WTC11 (cell line): Measurements from ENCODE around the gene DIPK2A.

ENCODE experiments used
- ATF1 ChIP-seq: sonication (generic); formaldehyde crosslinking; IDR thresholded peaks from 2 replicates; pipeline ENCODE4 v1.8.1; 2023; ENCODE audit warnings: mild to moderate bottlenecking, moderate library complexity, missing genetic modification reagents
- CTCF ChIP-seq: fragments of 200-600 bp; IDR thresholded peaks from 2 replicates; pipeline ENCODE4 v1.8.0; 2022; ENCODE audit warnings: antibody characterized with exemption
- MAX ChIP-seq: sonication (generic); formaldehyde crosslinking; IDR thresholded peaks from 2 replicates; pipeline ENCODE4 v1.8.0; 2022; ENCODE audit warnings: mild to moderate bottlenecking, missing genetic modification reagents
- USF2 ChIP-seq: sonication (generic); formaldehyde crosslinking; IDR thresholded peaks from 2 replicates; pipeline ENCODE4 v1.8.1; 2023; ENCODE audit warnings: mild to moderate bottlenecking, missing genetic modification reagents, moderate library complexity
- ZNF121 ChIP-seq: sonication (generic); formaldehyde crosslinking; IDR thresholded peaks from 2 replicates; pipeline ENCODE4 v1.8.0; 2023; ENCODE audit warnings: missing genetic modification reagents
- ZNF396 ChIP-seq: fragments of 250-450 bp; sonication (Bioruptor Pico); IDR thresholded peaks from 2 replicates; pipeline ENCODE4 v1.8.0; 2021; ENCODE audit warnings: mild to moderate bottlenecking, moderate library complexity, borderline replicate concordance
- ZNF425 ChIP-seq: fragments of 250-450 bp; sonication (Bioruptor Pico); conservative IDR thresholded peaks from 2 replicates; pipeline ENCODE4 v1.9.0; 2021; ENCODE audit warnings: mild to moderate bottlenecking
- TF ChIP-seq, protein P1 (sequence below): sonication (generic); formaldehyde crosslinking; IDR thresholded peaks from 2 replicates; pipeline ENCODE4 v1.8.1; 2023; ENCODE audit warnings: mild to moderate bottlenecking, missing genetic modification reagents
- TF ChIP-seq, protein P2 (sequence below): sonication (generic); formaldehyde crosslinking; IDR thresholded peaks from 2 replicates; pipeline ENCODE4 v1.8.0; 2022; ENCODE audit warnings: mild to moderate bottlenecking, missing genetic modification reagents
- TF ChIP-seq, protein P3 (sequence below): sonication (generic); formaldehyde crosslinking; IDR thresholded peaks from 2 replicates; pipeline ENCODE4 v1.8.1; 2022; ENCODE audit warnings: low read depth, missing genetic modification reagents, borderline replicate concordance

GRCh38 chr3:143957453-143957852 lies 14.2 kb upstream of the DIPK2A start:
- TF ChIP-seq MAX (CRISPR knock-in tag), result no peak
- TF ChIP-seq, protein P1, sequence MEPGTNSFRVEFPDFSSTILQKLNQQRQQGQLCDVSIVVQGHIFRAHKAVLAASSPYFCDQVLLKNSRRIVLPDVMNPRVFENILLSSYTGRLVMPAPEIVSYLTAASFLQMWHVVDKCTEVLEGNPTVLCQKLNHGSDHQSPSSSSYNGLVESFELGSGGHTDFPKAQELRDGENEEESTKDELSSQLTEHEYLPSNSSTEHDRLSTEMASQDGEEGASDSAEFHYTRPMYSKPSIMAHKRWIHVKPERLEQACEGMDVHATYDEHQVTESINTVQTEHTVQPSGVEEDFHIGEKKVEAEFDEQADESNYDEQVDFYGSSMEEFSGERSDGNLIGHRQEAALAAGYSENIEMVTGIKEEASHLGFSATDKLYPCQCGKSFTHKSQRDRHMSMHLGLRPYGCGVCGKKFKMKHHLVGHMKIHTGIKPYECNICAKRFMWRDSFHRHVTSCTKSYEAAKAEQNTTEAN (CRISPR knock-in tag), result no peak
- no peak for TF ChIP-seq CTCF
- TF ChIP-seq, protein P2, sequence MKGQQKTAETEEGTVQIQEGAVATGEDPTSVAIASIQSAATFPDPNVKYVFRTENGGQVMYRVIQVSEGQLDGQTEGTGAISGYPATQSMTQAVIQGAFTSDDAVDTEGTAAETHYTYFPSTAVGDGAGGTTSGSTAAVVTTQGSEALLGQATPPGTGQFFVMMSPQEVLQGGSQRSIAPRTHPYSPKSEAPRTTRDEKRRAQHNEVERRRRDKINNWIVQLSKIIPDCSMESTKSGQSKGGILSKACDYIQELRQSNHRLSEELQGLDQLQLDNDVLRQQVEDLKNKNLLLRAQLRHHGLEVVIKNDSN, result no peak
- no peak for TF ChIP-seq USF2 (CRISPR knock-in tag)
- TF ChIP-seq ATF1, result no peak
- TF ChIP-seq, protein P3, sequence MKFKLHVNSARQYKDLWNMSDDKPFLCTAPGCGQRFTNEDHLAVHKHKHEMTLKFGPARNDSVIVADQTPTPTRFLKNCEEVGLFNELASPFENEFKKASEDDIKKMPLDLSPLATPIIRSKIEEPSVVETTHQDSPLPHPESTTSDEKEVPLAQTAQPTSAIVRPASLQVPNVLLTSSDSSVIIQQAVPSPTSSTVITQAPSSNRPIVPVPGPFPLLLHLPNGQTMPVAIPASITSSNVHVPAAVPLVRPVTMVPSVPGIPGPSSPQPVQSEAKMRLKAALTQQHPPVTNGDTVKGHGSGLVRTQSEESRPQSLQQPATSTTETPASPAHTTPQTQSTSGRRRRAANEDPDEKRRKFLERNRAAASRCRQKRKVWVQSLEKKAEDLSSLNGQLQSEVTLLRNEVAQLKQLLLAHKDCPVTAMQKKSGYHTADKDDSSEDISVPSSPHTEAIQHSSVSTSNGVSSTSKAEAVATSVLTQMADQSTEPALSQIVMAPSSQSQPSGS (CRISPR knock-in tag), result no peak
- no peak for TF ChIP-seq ZNF121 (CRISPR knock-in tag)
- TF ChIP-seq ZNF425 (CRISPR knock-in tag), result no peak
- no peak for TF ChIP-seq ZNF396 (CRISPR knock-in tag)
